PFSK-1 (cell line): Measurements from ENCODE around the gene LIX1.

Experiments
- FOXP2 ChIP-seq: optimal IDR thresholded peaks from 2 replicates; pipeline ENCODE3; 2011; ENCODE audit warnings: borderline replicate concordance, control low read depth, inconsistent platforms; ENCODE audit not compliant: insufficient read depth; ENCODE audit errors: extremely low read length, extremely low read depth
- POLR2AphosphoS5 ChIP-seq: IDR thresholded peaks from 2 replicates; pipeline ENCODE4 v1.6.1; 2012; ENCODE audit warnings: low read depth, mild to moderate bottlenecking, control low read depth, low read length, moderate library complexity
- SIN3A ChIP-seq: IDR thresholded peaks from 2 replicates; pipeline ENCODE4 v1.6.1; 2012; ENCODE audit warnings: mild to moderate bottlenecking, low read length, moderate library complexity, borderline replicate concordance; ENCODE audit not compliant: insufficient read depth
- TAF1 ChIP-seq: IDR thresholded peaks from 2 replicates; pipeline ENCODE4 v1.6.1; 2012; ENCODE audit warnings: low read length, control low read depth, borderline replicate concordance; ENCODE audit not compliant: insufficient read depth
- TF ChIP-seq, protein P1 (sequence below), 2 experiments: IDR thresholded peaks; 2 replicates each; pipeline versions ENCODE4 v1.6.1 to v1.8.0; 2011 to 2012; ENCODE audit warnings: low read depth in 2 of 2, low read length in 2 of 2, control low read depth in 1 of 2, inconsistent platforms in 1 of 2, mild to moderate bottlenecking in 1 of 2, moderate library complexity in 1 of 2; ENCODE audit not compliant: insufficient read depth in 1 of 2

The LIX1 gene

GRCh38 chr5:97096191-97096590 lies 46.2 kb downstream of the LIX1 start:
- TF ChIP-seq FOXP2, result no peak
- TF ChIP-seq POLR2AphosphoS5, result no peak
- no peak for TF ChIP-seq SIN3A
- TF ChIP-seq, protein P1, sequence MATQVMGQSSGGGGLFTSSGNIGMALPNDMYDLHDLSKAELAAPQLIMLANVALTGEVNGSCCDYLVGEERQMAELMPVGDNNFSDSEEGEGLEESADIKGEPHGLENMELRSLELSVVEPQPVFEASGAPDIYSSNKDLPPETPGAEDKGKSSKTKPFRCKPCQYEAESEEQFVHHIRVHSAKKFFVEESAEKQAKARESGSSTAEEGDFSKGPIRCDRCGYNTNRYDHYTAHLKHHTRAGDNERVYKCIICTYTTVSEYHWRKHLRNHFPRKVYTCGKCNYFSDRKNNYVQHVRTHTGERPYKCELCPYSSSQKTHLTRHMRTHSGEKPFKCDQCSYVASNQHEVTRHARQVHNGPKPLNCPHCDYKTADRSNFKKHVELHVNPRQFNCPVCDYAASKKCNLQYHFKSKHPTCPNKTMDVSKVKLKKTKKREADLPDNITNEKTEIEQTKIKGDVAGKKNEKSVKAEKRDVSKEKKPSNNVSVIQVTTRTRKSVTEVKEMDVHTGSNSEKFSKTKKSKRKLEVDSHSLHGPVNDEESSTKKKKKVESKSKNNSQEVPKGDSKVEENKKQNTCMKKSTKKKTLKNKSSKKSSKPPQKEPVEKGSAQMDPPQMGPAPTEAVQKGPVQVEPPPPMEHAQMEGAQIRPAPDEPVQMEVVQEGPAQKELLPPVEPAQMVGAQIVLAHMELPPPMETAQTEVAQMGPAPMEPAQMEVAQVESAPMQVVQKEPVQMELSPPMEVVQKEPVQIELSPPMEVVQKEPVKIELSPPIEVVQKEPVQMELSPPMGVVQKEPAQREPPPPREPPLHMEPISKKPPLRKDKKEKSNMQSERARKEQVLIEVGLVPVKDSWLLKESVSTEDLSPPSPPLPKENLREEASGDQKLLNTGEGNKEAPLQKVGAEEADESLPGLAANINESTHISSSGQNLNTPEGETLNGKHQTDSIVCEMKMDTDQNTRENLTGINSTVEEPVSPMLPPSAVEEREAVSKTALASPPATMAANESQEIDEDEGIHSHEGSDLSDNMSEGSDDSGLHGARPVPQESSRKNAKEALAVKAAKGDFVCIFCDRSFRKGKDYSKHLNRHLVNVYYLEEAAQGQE (IDR thresholded peaks at IDR 0.05; ENCODE audit: insufficient read depth in 1 of 2, low read depth in 2 of 2, low read length in 2 of 2), result no peak
- TF ChIP-seq TAF1, result no peak

DNA sequence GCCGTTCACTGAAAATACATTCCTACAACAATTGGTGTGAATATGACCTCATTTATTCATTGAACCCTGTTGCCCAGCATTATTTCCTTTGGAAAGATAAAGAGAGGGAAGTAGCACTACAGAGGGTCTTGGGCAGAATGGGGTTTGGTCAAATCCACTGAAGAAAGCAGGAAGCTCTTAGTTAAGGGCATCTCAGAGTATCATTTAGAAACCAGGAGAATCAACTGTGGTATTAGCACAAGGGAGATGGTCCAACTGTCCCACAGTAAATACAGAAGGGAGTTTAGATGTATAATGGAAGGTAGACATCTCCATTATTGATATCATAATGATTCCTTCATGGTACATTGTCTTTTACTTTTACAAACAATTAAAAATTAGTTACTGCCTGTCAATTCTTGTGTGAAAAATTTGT lies 47.1 kb downstream of the LIX1 start:
- TF ChIP-seq POLR2AphosphoS5 (no peak), SIN3A (no peak)
- TF ChIP-seq, protein P1 (IDR thresholded peaks at IDR 0.05; ENCODE audit: insufficient read depth in 1 of 2, low read depth in 2 of 2, low read length in 2 of 2), result no peak

GRCh38 chr5:97094579-97095317 lies 47.7 kb downstream of the LIX1 start:
- TF ChIP-seq SIN3A (no peak), POLR2AphosphoS5 (no peak)

DNA sequence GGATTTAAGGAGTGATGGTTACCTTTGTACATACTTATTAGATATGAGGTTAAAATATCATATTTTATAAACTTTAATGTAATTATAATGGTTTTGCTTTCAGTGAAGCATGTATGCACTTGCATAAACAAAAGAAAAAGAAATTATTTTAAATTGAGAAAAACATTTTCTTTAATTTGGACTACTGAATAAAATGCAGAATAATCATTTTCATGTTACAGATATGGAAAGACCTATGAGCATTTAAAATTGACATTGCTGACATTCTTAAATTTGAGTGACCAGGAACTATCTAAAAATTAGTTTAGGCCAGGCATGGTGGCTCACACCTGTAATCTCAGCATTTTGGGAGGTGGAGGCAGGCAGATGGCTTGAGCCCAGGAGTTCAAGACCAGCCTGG lies 49.2 kb downstream of the LIX1 start:
- TF ChIP-seq TAF1 (no peak), POLR2AphosphoS5 (no peak), FOXP2 (no peak), SIN3A (no peak)
- TF ChIP-seq, protein P1 (IDR thresholded peaks at IDR 0.05; ENCODE audit: insufficient read depth in 1 of 2, low read depth in 2 of 2, low read length in 2 of 2), result no peak

DNA sequence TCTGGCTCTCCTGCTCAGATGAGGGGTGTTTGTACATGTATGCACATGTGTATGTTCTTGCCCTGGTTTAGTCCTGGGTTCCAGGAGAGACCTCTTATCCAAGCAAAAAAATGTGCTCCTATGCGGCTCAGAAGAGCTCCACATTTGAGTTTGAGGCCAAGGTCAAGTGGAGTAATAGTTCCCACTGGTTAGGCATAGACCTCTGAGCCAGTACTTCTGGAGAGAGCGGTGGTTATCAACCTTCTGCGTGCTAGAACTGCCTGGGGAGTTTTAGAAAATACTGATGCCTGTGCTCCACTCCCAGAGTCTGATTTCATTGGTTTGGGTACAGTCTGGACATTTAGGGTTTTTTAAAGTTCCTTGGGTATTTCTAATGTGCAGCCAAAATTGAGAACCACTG lies 51.5 kb downstream of the LIX1 start:
- TF ChIP-seq FOXP2 (no peak), POLR2AphosphoS5 (no peak), SIN3A (no peak), TAF1 (no peak)
- TF ChIP-seq, protein P1 (IDR thresholded peaks at IDR 0.05; ENCODE audit: insufficient read depth in 1 of 2, low read depth in 2 of 2, low read length in 2 of 2), result no peak
